ENCODE data around the gene PPIL4.

DNA sequence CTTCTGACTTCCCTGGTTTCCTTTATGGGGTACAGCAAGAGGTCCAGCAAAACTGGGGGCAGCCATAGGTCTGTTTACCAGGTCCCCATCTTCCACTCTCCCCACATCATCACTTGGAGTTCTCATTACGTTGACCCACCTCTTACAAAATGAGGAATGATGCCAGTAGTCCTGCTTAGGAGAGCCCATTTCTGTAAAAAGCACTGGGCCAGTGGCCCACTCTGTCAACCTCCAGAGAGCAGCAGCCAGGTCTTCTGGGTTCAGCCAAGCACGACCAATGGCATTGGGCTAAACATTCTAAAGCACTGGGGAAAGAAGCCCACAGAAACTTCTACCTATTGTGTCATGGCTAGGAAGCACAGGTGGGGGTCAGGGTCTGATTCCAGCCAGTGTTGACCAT is 74.9 kb downstream of the PPIL4 start:
- TF ChIP-seq, protein P1, sequence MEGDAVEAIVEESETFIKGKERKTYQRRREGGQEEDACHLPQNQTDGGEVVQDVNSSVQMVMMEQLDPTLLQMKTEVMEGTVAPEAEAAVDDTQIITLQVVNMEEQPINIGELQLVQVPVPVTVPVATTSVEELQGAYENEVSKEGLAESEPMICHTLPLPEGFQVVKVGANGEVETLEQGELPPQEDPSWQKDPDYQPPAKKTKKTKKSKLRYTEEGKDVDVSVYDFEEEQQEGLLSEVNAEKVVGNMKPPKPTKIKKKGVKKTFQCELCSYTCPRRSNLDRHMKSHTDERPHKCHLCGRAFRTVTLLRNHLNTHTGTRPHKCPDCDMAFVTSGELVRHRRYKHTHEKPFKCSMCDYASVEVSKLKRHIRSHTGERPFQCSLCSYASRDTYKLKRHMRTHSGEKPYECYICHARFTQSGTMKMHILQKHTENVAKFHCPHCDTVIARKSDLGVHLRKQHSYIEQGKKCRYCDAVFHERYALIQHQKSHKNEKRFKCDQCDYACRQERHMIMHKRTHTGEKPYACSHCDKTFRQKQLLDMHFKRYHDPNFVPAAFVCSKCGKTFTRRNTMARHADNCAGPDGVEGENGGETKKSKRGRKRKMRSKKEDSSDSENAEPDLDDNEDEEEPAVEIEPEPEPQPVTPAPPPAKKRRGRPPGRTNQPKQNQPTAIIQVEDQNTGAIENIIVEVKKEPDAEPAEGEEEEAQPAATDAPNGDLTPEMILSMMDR (IDR thresholded peaks at IDR 0.05; ENCODE audit: low read depth, low read length): no peak
- TF ChIP-seq EZH2phosphoT487 (IDR thresholded peaks at IDR 0.05; ENCODE audit: low read depth): no peak

All from OCI-LY3 (cell line).